Measurements from ENCODE around the gene NDUFAF2.
A peak's percentile ranks its signal among the peaks of the same experiment; 100 is the strongest.

Gene NDUFAF2

DNA sequence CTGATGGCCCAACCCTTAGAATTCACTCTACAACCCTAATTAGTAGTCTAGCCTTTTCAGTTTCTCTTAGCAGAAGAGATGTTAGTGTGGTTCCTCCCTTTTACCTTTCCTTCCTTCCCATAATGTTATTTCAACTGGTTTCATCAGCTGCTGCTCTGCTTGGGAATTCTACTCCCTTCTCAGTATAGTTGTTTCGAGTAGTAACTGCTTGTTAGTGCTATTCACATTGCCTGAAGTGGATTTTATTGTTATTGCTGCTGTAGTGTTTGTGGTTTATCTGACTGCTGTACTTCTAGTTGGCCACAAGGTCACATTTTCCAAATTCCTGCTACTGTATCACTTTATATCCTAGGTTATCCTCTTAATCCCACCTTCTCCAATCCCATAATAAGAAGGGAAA lies 187.6 kb downstream of the NDUFAF2 start:
- DNase-seq, result peak in 1 of 2 experiments; percentile 1

DNA sequence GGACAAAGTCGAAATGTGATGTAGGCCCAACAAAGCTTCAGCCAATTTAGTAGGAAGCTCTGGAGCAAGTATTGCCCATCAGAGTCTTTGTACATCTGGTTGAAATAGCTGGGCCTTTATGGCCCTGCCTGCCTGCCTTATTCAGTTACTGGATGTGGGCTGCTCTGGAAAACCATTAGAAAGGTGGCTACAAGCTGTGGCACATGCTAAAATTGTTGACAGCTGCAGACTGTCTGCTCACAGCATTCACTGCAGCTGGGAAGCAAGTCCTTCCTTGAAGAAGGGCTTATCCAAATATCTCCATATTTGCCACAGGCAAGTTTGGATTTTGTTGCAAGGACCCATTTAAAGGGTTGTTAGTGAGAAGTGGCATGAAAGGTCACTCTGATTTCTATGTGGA lies 192.8 kb downstream of the NDUFAF2 start:
- DNase-seq, result no peak

DNA sequence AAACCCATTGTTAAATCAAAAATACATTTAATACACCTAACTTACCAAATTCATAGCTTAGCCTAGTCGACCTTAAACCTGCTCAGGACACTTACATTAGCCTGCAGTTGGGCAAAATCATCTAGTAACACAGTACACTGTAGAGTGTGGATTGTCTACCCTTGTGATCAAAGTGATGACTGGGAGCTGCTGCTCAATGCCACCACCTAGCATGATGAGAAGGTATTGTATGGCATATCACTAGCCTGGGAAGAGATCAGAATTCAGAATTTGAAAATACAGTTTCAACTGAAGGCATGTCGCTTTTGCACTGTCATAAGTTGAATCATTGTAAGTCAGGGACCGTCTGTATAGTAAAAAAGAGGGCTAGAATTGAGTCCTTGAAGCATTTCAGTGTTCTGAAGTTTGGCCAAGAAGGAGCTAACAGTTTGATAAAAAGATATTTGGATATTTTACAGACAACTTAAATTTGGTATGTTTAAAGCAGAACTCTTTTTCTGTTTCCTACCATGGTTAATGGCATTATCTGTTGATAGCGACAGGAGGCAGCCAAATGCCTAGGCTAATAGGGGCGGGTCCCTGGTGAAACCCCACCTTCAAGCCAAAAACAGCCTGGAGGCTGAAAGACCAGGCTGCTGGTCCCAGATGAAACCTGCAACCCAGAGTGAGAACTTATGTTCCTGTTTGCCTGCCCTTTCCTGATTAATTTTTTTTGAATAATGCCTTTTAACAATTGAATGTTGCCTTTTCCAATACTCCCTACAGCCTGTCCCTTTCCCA lies 194.3 kb downstream of the NDUFAF2 start:
- DNase-seq, result no peak

DNA sequence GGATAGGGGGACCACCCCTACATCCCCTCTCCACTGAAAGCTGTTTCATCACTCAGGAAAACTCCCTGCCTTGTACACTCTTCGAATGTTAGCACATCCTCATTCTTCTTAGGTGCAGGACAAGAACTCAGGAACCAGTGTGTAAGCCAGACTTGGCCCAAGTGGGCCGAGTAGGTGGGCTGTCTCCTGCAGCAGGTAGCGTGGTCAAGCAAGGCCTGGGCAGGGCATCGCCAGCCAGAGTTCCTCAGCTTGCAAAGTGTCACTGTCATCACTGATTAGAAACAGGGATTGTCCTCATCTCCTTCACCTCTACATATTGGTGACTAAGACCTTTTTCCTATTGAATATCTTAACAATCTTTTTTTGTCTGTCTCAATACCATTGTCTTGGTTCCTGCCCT lies 194.9 kb downstream of the NDUFAF2 start:
- DNase-seq, result no peak

DNA sequence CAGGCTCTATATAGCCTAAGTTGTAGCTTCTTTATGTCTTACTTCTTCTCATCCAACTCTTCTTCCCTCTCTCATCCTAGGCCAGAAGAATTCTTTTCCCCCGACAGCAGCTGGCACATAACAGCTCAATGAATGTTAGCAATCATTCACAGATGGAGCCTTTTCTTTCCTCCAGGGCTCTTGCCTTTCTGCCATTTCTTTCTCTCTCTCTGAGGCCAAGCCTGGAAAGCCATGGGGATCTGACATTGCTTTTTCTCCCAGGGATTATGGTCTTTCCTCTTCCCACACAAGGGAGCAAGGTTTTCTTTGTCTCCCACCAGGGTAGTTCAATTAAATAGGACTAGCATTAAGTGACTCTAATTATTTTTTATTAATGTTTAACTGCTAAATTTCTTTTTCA lies 196.8 kb downstream of the NDUFAF2 start:
- DNase-seq, result no peak

DNA sequence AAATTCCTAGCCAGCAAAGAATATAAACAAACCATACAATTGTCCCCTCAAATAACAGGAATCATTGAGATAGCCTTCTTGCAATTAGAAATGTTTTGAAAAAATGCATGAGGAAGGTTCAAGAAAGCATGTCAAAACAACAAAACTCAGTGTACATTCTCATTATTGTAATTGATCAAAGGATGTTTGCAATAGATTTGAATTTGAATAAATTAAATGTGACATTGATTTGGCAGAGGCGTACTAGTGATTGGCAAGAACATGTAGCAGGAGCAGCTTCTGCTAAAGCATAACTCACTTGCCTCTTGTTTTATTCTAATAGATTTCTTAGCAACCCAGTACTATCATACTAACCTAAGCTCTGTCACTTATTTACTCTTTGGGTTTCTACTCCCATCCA lies 197.4 kb downstream of the NDUFAF2 start:
- DNase-seq, result no peak

DNA sequence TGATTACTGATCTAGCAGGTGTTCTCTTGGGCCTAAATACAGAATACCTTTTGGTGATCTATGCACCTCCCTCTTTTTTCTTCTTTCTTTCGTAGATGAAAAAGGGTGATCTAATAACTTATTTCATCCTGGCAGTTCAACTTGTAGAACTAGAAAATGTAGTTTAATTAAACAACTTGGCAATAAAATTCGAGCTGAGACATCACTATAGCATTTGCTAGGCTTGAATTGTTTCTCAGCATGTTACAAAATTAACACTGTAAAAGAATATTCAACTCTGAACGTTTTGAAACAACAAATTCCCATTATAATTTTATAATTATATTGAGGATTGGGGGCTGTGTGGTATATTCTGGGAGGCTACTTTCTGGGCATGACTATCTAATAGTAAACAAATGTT lies 197.8 kb downstream of the NDUFAF2 start:
- DNase-seq, result no peak

DNA sequence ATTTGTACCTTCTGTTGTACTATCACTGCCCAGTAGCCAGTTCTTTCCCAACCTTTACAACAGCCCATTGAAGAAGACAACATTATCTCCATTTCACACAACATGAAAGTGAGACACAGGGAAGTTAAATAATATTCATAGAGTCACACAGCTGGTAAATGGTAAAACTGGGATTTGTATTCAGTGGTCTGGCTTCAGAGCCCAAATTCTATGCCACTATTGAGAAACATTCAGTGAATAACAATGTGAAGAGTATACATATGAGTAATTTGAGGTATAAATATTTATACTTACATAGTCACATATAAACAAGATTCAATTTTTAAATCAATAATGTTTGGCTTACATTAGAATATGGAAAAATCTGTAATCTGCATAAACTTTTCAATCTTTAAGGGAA lies 203.5 kb downstream of the NDUFAF2 start:
- no peak for DNase-seq

DNA sequence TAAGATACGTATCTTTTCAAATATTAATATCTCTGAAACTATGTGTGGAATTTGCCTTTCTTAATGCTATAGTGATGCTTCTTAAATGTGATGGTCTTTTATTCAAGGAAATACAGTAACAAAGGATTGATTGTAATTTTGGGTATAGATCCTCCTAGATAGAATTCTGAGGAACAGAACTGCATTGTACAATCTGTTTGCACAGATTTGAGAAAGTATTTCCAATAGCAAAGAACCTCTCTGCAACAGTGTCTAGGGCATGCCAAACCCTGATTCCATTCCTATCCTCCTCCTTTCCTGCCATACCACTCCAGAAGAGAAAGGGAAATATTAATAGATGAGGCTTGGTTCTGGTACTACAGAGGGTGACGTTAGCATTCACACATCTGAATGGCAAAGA lies 206.9 kb downstream of the NDUFAF2 start:
- DNase-seq, result no peak

DNA sequence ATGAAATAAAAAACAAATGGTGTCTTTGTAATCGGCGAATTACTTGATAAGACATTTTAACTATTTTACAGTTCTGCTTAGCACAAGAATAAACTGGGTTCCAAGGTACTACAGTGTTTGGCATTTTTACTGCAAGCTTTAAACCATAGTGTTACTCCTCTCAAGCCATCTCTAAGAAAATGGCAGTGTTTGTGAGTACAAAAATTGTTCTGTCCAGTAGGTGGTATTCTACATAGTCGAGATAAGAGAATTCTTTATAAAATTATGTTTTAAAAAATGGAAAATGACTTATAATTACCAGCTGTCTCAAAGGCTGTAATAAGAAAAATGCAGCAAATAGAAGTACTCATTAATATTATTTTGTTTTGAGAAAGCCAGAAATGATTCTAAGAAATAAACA lies 214.1 kb downstream of the NDUFAF2 start:
- DNase-seq, result no peak

DNA sequence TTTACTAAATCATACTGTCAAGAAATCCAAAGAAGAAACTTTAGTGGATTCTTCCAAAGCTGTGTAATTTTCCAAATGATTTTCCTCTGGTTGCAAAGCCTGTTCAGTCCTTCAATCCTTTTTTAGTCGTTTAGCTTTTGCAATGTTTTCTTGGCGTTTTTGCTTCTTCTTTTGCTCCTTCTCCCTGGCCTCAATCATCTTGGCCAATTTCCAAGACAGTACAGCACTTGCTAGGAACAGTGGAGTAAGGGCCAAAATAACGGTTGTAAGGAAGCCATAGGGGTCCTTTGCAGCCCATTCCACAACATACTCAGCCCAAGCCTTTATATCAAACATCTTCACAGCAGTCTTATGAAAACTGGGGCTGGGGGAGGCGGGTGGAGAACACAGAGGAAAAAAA lies 214.8 kb downstream of the NDUFAF2 start:
- no peak for DNase-seq

DNA sequence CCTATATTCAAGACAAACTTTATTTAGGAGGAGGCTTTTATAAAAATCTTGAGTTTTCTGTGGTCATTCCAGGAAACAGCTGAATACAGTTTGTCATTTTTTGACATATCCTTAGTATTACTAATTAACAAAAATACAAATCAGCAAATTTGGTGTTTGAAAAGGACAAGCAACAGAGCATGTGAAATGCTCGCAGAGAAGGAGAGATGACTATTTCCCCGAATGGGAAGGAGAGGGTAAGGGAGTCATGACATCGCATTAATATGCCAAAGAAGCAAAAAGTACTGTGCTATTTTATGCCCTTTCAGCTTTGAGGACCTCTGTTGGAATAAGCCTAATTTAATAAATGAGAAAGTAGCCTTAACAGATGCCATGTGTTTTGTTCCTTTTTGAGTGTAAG lies 215.5 kb downstream of the NDUFAF2 start:
- DNase-seq, result no peak

DNA sequence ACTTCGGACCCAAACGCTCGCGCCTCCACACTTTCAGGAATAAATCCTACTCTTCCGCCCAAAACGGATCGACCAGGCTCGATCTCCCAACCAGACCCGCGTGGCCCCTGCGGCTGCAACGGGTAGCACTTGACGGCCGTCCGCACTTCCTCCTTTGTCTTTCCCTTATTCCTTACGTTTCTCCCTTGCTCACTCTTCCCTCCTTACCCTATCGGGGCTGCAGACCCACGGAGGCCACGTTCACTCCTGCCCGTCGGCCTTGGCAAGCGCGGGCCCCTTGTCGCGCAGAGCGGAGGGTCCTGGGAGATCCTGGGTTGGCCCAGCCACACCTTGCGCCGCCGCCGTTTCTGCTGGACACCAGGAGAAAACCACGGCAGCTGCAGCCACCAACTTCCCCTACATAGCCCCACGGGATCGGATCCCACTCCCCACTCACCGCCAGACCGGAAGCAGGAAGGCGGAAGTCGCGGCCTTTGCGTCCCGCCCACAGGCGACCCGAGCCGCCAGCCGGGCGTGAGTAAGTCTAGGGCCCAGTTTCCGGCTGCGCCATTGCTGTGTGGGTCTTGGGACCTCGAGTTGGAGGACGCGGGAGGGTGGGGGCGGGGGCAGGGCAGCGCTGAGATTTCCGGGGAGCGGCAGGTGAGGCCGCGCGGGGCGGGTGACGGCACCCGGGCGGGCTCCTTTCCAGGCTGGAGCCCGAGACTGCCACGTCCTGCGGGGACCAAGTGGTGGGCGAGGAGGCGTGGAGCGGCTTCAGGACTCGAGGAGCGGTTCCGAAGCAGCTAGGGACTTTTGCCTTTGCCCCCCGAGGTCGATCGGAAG lies 217.2 kb downstream of the NDUFAF2 start, which contains the start of gene SMIM15:
Gene SMIM15, minus strand, starts transcription at position 459 of the 822 bp plus-strand sequence. CDS start 2,297 bp downstream, outside the sequence.
- peak; percentile 68 to 78 for DNase-seq

DNA sequence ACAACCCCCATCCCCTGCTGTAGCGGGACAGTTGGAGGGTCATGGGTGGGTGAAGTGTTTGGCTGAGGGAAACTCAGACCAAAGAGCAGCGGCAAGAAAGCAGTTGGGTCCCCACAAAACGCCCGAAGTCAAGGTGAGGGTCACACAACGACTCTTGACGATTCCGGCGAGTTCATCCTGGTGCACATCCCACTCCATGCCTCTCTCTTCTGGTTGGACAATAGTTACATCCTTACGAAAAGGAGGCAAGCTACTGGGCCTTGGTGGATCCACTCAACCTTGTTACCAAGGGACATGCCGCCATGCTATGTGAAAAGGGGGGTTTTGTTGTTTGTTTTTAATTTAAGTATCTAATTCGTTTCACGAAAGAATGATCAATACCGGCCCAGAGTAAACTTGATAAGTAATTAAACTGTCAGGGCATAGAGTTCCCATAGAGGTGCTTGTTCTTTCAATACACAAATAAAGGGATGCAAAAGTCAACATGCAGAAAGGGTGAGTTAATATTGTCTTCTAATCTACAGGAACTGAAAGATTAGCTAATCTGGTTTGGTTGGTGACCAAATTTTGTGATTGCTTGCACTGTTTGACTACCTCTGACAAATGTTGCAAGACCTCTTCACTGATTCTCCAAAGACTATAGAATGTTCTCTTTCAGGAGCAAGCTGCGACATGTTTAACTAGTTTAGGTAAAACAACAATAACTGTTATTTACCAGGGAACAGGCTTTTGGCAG lies 218.0 kb downstream of the NDUFAF2 start:
- DNase-seq, result no peak

DNA sequence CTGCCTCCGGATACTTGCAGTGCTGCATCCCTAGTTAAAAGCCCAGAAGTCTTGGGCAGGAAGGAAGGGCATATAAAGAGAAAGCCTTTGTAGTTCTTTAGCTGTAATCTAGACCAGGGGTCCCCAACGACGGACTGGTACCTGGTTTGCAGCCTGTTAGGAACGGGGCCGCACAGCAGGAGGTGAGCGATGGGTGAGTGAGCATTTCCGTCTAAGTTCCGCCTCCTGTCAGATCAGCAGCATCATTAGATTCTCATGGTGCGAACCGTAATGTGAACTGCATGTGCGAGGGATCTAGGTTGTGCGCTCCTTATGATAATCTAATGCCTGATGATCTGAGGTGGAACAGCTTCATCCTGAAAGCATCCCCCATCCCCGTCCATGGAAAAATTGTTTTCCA lies 218.9 kb downstream of the NDUFAF2 start:
- DNase-seq, result no peak

DNA sequence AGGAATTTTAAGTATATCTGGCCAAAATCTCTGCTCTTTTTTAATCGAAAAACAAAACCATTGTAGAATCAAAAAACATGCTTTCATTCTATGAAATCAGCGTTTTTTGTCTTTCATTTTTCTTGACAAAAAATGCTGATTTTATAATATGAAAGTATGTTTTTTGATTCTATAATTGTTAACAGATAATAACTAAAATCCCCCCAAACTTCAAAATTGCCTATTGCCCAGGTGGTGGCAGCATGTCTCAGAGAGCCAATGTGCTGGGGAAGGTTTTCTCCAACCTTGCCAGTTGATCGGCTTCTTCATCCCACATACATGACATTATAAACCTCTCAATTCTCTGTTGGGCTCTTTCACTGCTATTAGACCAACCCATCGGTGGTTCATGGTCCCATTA lies 222.4 kb downstream of the NDUFAF2 start:
- DNase-seq, result no peak

DNA sequence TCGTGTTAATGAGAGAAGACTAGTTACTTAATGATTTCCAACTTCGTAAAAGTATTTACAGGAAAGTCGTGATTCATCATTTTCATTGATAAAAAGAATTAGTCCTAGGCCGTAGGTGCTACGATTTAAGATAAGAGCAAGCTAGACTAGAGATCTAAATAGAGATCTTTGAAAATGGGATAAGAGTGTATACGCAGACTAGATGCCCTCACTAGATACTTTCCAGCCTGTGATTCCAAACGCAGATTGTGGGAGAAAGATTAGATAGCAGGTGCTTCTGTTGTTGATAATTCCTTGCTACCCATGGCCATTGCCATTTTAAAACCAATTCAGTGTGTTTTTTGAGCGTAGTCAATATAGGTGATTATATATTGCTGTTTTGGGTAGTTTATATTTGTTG lies 223.9 kb downstream of the NDUFAF2 start:
- DNase-seq, result no peak

DNA sequence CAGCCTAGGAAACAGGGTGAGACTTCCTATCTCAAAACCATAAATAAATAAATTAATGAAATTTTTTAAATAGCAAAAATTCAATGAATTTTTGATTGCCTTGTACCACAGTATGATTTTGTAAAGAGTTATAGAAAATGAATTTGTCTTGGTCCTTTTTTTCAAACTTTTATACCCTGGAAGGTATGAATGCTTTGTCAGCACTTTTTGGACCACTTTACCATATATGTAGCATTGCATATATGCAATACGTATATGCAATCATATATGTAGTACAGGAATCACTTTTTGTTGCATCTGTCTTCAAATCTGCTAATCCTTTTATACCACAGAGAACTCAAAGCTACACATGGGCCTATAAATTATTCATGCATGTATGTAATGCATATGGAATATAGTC lies 226.5 kb downstream of the NDUFAF2 start:
- no peak for DNase-seq

DNA sequence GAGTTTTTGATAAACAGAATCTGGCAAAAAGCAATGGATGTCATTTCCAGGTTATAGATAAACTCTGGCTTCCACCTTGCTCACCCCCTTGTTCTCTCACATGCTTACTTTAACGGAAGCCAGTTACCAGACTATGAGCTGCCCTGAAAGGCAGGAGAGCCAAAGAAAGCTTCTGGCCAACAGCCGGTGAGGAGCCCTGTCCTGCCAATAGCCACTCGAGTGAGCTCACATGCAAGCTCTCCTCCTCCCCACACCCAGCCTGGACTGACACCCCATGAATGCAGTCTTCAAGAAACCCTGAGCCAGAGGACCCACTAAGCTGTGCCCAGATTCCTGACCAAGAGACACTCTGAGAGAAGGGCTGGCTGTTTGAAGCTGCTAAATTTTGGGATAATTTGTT lies 231.6 kb downstream of the NDUFAF2 start:
- DNase-seq, result no peak

DNA sequence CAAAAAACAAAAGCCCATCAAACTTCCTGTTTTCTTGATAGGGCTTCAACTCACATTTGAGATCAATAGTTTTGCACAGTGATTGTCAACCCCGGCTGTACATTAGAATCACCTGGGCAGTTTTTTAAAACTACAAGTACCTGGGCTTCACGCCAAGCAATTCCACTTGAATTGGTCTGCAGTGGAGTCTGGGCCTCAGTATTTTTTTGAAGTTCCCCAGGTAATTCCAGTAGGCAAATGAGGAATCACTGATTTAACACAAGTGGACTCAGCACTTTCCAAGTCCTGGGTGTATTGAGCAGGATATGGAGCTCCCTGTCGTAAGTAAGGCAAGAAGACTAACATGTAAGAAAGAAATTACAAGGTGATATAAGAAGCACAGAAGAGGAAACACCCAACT lies 232.1 kb downstream of the NDUFAF2 start:
- DNase-seq, result no peak

DNA sequence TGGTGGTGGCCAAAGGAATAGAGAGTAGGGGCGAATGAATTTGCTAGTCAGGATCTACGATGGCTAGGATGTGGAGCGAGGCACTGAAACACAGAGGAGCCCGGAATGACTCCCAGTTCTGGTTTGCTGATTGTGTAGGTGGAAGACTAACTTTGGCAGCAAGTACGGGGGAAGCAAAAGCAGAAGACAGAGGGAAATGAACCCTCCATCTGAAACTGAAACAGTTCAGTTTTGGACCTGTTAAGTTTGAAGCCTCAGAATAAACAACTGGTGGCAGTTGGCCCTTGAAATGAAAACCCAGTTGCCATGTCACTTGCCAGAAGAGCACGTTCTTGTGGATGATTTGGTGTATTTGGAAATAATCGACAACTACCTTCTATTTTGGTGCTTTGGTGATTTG lies 232.7 kb downstream of the NDUFAF2 start:
- DNase-seq, result no peak

DNA sequence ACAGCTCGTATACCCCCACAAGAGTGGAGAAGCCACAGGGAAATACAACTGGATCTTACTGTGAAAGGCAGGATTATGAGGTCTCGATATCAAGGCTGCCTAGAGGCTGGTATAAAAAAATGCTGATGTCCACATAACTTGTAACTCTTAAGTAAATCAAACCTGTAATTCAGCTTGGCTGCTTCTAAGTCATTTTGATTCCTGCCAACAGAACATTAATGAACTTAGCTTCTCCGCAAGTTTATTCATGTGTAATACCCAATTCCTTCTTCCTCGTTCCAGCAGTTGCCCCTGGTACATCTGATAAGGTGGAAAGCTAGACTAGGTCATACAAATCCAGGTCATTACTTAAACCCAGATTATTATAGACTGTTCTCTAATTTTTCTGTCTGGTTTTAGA lies 233.7 kb downstream of the NDUFAF2 start:
- DNase-seq, result no peak

DNA sequence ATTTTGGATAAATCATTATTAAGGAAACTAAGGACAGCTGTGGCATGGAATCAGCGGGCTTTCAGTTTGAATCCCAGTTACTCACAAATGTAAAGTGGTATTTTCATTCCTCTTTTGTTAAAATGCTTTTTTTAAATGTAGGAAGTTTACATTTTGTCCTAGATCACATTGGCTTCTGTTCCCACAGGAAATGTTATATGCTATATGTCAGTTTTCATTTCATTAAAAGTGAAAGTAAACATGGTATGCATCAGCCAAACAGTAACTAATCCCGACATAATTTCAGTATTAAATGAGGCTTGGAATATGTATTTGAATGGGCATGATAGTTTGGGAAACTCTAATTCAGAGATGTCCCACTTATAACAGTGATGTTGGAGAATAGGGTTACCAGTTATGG lies 235.9 kb downstream of the NDUFAF2 start:
- no peak for DNase-seq

DNA sequence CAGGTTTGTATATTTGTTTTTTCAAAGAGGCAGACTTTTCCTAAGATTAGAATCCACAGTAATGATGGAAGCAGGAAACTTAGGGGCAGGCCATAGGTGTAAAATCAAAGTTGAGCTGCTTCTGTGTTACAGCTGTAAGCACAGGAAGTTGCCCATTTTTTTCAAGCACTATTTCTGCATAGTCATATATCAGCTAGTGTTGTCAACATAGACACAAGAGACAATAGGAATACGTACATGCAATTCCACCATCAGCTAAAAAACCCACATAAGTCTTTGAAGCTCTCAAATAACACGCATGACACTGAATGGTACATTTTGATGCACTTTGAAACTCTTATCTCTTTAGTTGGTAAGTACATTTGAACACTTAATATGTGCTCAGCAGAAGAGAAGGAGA lies 237.4 kb downstream of the NDUFAF2 start:
- no peak for DNase-seq

All from NCI-H1930 (cell line).